Stomach (tissue), 4 donors: ENCODE results near the gene PBX2.

Experiments used
- CTCF ChIP-seq, 7 experiments: fragments of 450-650 bp in 4 of 7; fragments of 200-600 bp in 3 of 7; sonication (generic) in 3 of 7; IDR thresholded peaks; one replicate each; pipeline ENCODE4 v1.5.1; 2016 to 2019; ENCODE audit warnings: antibody characterized with exemption in 7 of 7, control low read depth in 2 of 7, mild to moderate bottlenecking in 1 of 7
- EP300 ChIP-seq: sonication (generic); formaldehyde crosslinking; IDR thresholded peaks from one replicate; pipeline ENCODE4 v1.6.1; 2017; ENCODE audit warnings: antibody characterized with exemption

- no peak for TF ChIP-seq CTCF (IDR thresholded peaks at IDR 0.05)
- TF ChIP-seq EP300: no peak
These were observed 25.7 kb downstream of the PBX2 start, which contains the start of gene EGFL8 for GRCh38 chr6:32164295-32164694.
